Skeletal muscle tissue (tissue), 4 donors: Measurements from ENCODE around the gene PTPRM. TPM values are rescaled to one million over a fixed set of nuclear protein-coding genes. Genes with fewer than 3 reads are reported as not detected.

Experiments
- H3K27ac ChIP-seq: one replicate; pipeline ENCODE4 v1.7.0; 2013; ENCODE audit warnings: mild to moderate bottlenecking, low read depth, low read length, inconsistent platforms
- H3K27me3 ChIP-seq, 3 donors: one replicate each; pipeline ENCODE4 v1.7.0; 2013; ENCODE audit warnings: low read length in 3 of 3; ENCODE audit not compliant: control insufficient read depth in 3 of 3, insufficient read depth in 3 of 3
- H3K36me3 ChIP-seq, 3 donors: one replicate each; pipeline ENCODE4 v1.7.0; 2013; ENCODE audit warnings: low read length in 3 of 3; ENCODE audit not compliant: control insufficient read depth in 3 of 3, insufficient read depth in 3 of 3
- H3K4me1 ChIP-seq, 3 donors: one replicate each; pipeline ENCODE4 v1.7.0; 2013; ENCODE audit warnings: low read length in 3 of 3, mild to moderate bottlenecking in 3 of 3; ENCODE audit not compliant: control insufficient read depth in 3 of 3, insufficient read depth in 3 of 3
- H3K4me3 ChIP-seq, 3 donors: one replicate each; pipeline ENCODE4 v1.7.0; 2013; ENCODE audit warnings: low read length in 3 of 3
- H3K9ac ChIP-seq, 3 donors: one replicate each; pipeline ENCODE4 v1.7.0; 2013; ENCODE audit warnings: low read length in 3 of 3, mild to moderate bottlenecking in 3 of 3, moderate library complexity in 2 of 3, low read depth in 1 of 3
- H3K9me3 ChIP-seq, 3 donors: one replicate each; pipeline ENCODE4 v1.7.0; 2013; ENCODE audit warnings: low read length in 3 of 3; ENCODE audit not compliant: control insufficient read depth in 3 of 3
- total RNA-seq: library from RNA; depleted of rRNA; stranded (reverse); fragments of >200 nt; gene quantifications from one replicate; pipeline ENCODE4 v1.2.3, GENCODE V29; 2014
- donor health status: Osteomylitis.

Gene PTPRM
- total RNA-seq, 1 donor from 2014 or later = 68.9 TPM

DNA sequence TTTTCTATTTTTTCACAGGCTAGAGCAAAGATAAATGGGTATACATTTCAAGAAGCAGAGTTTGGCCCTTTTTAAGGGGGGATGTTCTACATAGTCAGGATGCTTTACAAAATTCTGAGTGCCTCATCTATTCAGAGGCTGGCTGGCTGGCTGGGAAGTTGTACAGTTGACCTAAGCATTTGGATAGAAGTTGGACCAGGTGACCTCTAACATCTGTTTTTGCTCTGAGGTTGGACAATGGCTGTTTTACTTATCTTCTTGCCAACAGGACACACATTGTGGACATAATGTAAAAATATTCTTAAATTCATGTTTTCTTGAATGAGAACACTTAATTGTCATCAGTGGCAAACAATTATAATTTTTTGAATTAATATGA is 205.4 kb downstream of the PTPRM start:
- Histone ChIP-seq H3K9ac (no peak overlapping the region), H3K27ac (no peak overlapping the region), H3K27me3 (no peaks in the 10 kb centered on the region), H3K4me1 (peaks cover 0 to 9% (median 5%) of the 10 kb centered on the region in 3 donors), H3K9me3 (no peaks in the 10 kb centered on the region), H3K36me3 (no peaks in the 10 kb centered on the region), H3K4me3 (no peak overlapping the region)

GRCh38 chr18:7772951-7773350 is 205.8 kb downstream of the PTPRM start:
- no peaks in the 10 kb centered on the region for H3K36me3 ChIP-seq
- peaks cover 0 to 9% (median 5%) of the 10 kb centered on the region in 3 donors for H3K4me1 ChIP-seq
- H3K9me3 ChIP-seq = no peaks in the 10 kb centered on the region
- no peaks in the 10 kb centered on the region for H3K27me3 ChIP-seq
- H3K9ac ChIP-seq = no peak overlapping the region
- H3K27ac ChIP-seq = no peak overlapping the region
- H3K4me3 ChIP-seq = no peak overlapping the region

DNA sequence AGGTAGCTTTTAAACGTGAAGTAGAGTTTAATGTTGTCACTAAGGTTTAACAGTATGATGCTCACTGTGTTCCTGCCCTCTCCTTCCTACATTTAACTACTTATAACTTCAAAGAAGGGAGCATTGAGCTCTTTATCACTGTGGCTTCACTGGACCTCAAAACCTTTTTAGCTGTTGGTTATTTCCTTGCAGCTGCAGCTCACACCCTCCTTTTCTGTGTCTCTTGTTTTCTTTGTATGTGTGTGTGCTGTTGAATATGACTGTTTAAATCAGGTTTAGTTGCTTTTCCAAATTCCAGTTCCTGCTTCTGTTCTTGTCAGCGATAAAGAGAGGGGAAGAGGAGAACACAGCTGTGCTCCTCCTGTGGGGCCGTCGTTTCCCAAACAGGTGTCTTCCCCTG is 208.0 kb downstream of the PTPRM start:
- Histone ChIP-seq H3K4me3 (no peak overlapping the region), H3K27me3 (no peaks in the 10 kb centered on the region), H3K36me3 (no peaks in the 10 kb centered on the region), H3K9ac (no peak overlapping the region), H3K9me3 (no peaks in the 10 kb centered on the region), H3K27ac (no peak overlapping the region), H3K4me1 (peaks cover 0 to 9% (median 5%) of the 10 kb centered on the region in 3 donors)

GRCh38 chr18:7775843-7776242 is 208.7 kb downstream of the PTPRM start:
- Histone ChIP-seq H3K9me3 (no peaks in the 10 kb centered on the region), H3K27me3 (no peaks in the 10 kb centered on the region), H3K9ac (no peak overlapping the region), H3K27ac (no peak overlapping the region), H3K4me1 (peaks cover 0 to 6% (median 5%) of the 10 kb centered on the region in 3 donors), H3K4me3 (no peak overlapping the region), H3K36me3 (no peaks in the 10 kb centered on the region)

DNA sequence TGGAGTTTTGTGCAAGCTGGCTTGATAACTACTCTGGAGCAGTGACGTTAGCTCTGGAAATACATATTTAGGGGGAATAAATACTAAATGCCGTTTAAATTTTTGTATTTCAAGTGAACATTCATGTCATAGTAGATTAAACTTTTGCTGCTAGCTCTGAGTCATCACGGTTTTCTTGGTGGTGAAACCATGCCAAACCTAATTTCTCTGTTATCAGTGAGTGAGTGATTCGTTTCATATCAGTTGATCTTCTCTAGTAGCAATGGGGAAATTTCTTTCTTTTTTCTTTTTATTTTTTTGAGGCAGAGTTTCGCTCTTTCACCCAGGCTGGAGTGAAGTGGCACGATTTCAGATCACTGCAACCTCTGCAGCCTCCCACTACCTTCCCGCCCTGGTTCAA is 211.1 kb downstream of the PTPRM start:
- no peak overlapping the region for H3K9ac ChIP-seq
- no peaks in the 10 kb centered on the region for H3K4me1 ChIP-seq
- H3K27me3 ChIP-seq = no peaks in the 10 kb centered on the region
- H3K9me3 ChIP-seq = no peaks in the 10 kb centered on the region
- no peaks in the 10 kb centered on the region for H3K36me3 ChIP-seq
- no peak overlapping the region for H3K27ac ChIP-seq
- no peak overlapping the region for H3K4me3 ChIP-seq

GRCh38 chr18:7779211-7779610 is 212.1 kb downstream of the PTPRM start:
- H3K4me1 ChIP-seq = no peaks in the 10 kb centered on the region

DNA sequence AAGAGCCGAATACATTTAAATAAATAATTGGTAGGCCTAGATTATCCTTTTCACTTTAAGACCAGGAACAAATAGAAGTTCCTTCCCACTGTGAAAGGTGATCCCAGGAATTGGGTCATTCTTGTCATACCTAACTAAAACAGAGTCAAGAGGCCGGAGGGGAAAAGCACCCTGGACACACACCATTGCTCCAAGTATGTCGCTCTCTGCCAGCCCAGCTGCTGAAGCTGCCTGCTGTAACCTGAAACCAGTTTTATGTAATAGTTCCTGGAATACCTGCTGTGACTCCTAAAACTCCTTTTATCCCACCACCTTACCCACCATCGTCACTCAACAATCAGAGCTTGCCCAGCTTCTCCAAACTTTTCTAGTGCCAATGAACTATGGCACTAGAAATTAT is 217.1 kb downstream of the PTPRM start:
- Histone ChIP-seq H3K27me3 (no peaks in the 10 kb centered on the region), H3K4me1 (peaks cover 0 to 9% (median 0%) of the 10 kb centered on the region in 3 donors), H3K36me3 (no peaks in the 10 kb centered on the region), H3K9me3 (no peaks in the 10 kb centered on the region), H3K9ac (no peak overlapping the region), H3K27ac (no peak overlapping the region), H3K4me3 (no peak overlapping the region)

More at GRCh38 chr18:7779211-7779610, 212.1 kb downstream of the PTPRM start:
- Histone ChIP-seq H3K4me3 (no peak overlapping the region), H3K27ac (no peak overlapping the region), H3K36me3 (no peaks in the 10 kb centered on the region), H3K9ac (no peak overlapping the region), H3K9me3 (no peaks in the 10 kb centered on the region), H3K27me3 (no peaks in the 10 kb centered on the region)

DNA sequence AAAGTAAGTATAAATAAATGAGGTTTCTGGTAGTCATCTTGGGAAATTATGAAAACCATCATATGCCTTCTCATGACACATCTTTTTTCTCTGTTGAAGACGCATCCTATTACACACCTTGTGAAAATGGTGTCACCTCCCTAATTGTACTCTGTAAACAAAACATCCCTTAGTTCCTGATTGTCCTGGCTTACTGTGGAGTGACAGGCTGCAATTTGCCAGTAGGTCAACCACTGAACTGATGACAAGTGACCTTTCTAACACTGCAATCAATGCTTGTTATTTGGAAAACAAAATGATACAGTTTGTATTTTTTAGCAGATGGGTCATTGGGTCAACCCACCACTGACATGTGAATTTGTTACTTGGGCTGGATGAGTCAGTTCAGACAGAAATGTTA is 219.5 kb downstream of the PTPRM start:
- H3K9me3 ChIP-seq = no peaks in the 10 kb centered on the region
- H3K4me1 ChIP-seq = peaks cover 0 to 9% (median 2%) of the 10 kb centered on the region in 3 donors

GRCh38 chr18:7787339-7787738 is 220.2 kb downstream of the PTPRM start:
- H3K27ac ChIP-seq = no peak overlapping the region
- H3K4me1 ChIP-seq = peaks cover 0 to 9% (median 2%) of the 10 kb centered on the region in 3 donors
- no peaks in the 10 kb centered on the region for H3K9me3 ChIP-seq
- H3K36me3 ChIP-seq = no peaks in the 10 kb centered on the region
- no peak overlapping the region for H3K4me3 ChIP-seq
- H3K27me3 ChIP-seq = no peaks in the 10 kb centered on the region
- H3K9ac ChIP-seq = no peak overlapping the region

More for the DNA sequence above, 219.5 kb downstream of the PTPRM start:
- H3K27me3 ChIP-seq = no peaks in the 10 kb centered on the region
- no peak overlapping the region for H3K27ac ChIP-seq
- H3K36me3 ChIP-seq = no peaks in the 10 kb centered on the region
- H3K9ac ChIP-seq = no peak overlapping the region
- no peak overlapping the region for H3K4me3 ChIP-seq

DNA sequence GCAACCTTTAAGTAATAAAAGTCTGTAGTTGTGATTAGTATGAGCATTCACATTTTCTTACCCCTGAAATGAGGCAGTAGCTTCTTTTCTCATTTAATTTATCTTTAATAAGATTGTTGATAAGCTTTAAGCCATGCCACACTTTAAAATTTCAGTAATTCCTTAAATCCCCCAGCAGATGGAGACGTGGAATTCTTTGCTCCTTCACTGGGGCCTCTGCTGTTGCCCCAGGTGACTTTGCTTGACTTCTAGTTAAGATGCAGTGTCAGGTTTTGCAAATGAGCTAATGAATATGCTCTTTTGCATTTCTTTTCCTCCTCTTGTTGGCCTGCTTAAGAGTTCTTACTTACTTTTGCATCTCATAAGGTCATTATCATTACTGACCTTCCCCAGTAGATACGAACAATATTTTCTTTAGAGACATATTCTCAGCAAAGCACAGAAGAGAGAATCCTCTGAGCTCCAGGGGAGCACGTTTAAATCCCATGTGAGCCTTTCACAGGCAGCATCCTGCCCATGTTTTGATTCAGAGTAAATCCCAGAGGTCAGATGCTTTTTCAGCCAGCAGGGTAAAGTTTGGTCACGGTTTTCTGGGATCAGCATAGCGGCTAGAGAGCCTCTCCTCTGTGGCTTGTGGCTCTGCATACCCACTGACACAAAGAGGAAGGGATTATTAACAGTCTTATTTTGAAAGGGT is 222.9 kb downstream of the PTPRM start:
- Histone ChIP-seq H3K4me3 (no peak overlapping the region), H3K36me3 (no peaks in the 10 kb centered on the region), H3K4me1 (peaks cover 0 to 4% (median 2%) of the 10 kb centered on the region in 3 donors), H3K27ac (no peak overlapping the region), H3K9me3 (no peaks in the 10 kb centered on the region), H3K27me3 (no peaks in the 10 kb centered on the region), H3K9ac (no peak overlapping the region)
